HepG2 (cell line): ENCODE measurements around the gene ALDH7A1. TPM values are rescaled to one million over a fixed set of nuclear protein-coding genes. Genes with fewer than 3 reads are reported as not detected.

ENCODE experiments used
- CERS6 ChIP-seq: sonication (generic); formaldehyde crosslinking; IDR thresholded peaks from 2 replicates; pipeline ENCODE4 v1.5.0; 2020; ENCODE audit warnings: missing genetic modification reagents
- FOXK1 ChIP-seq: sonication (generic); formaldehyde crosslinking; IDR thresholded peaks from 2 replicates; pipeline ENCODE4 v1.4.0; 2020; ENCODE audit warnings: low read depth, missing genetic modification reagents, borderline replicate concordance
- MED8 ChIP-seq: sonication (generic); formaldehyde crosslinking; IDR thresholded peaks from 2 replicates; pipeline ENCODE4 v1.8.1; 2023; ENCODE audit warnings: mild to moderate bottlenecking, missing genetic modification reagents; ENCODE audit not compliant: insufficient replicate concordance
- NFYB ChIP-seq: sonication (generic); formaldehyde crosslinking; IDR thresholded peaks from 2 replicates; pipeline ENCODE4 v1.4.0; 2020; ENCODE audit warnings: missing genetic modification reagents
- PHF8 ChIP-seq: sonication (generic); formaldehyde crosslinking; IDR thresholded peaks from 2 replicates; pipeline ENCODE4 v1.5.0; 2020; ENCODE audit warnings: missing genetic modification reagents
- SIX4 ChIP-seq: sonication (generic); formaldehyde crosslinking; IDR thresholded peaks from 2 replicates; pipeline ENCODE4 v1.4.0; 2020; ENCODE audit warnings: missing genetic modification reagents
- SKI ChIP-seq: fragments of 450-650 bp; IDR thresholded peaks from one replicate; pipeline ENCODE4 v1.6.1; 2018; ENCODE audit warnings: mild to moderate bottlenecking; ENCODE audit not compliant: partially characterized antibody
- TOPORS ChIP-seq: sonication (generic); formaldehyde crosslinking; IDR thresholded peaks from 2 replicates; pipeline ENCODE4 v1.8.0; 2023; ENCODE audit warnings: mild to moderate bottlenecking, missing genetic modification reagents
- ZBTB46 ChIP-seq: sonication (generic); formaldehyde crosslinking; IDR thresholded peaks from 2 replicates; pipeline ENCODE4 v1.4.0; 2020; ENCODE audit warnings: mild to moderate bottlenecking, missing genetic modification reagents, borderline replicate concordance
- ZFP1 ChIP-seq: IDR thresholded peaks from 2 replicates; pipeline ENCODE4 v1.6.1; 2016
- ZNF101 ChIP-seq: sonication (generic); formaldehyde crosslinking; IDR thresholded peaks from 2 replicates; pipeline ENCODE4 v1.4.0; 2020; ENCODE audit warnings: mild to moderate bottlenecking, low read depth, missing genetic modification reagents, borderline replicate concordance
- ZNF329 ChIP-seq: sonication (generic); formaldehyde crosslinking; IDR thresholded peaks from 2 replicates; pipeline ENCODE4 v1.9.0; 2021; ENCODE audit warnings: low read depth, mild to moderate bottlenecking, missing genetic modification reagents
- ZNF546 ChIP-seq: sonication (generic); formaldehyde crosslinking; conservative IDR thresholded peaks from 2 replicates; pipeline ENCODE4 v1.8.1; 2023; ENCODE audit warnings: mild to moderate bottlenecking, missing genetic modification reagents
- ZNF737 ChIP-seq: sonication (generic); formaldehyde crosslinking; IDR thresholded peaks from 2 replicates; pipeline ENCODE4 v1.5.0; 2020; ENCODE audit warnings: missing genetic modification reagents, mild to moderate bottlenecking, borderline replicate concordance
- ZNF740 ChIP-seq: sonication (generic); formaldehyde crosslinking; IDR thresholded peaks from 2 replicates; pipeline ENCODE4 v1.4.0; 2020; ENCODE audit warnings: missing genetic modification reagents
- ZNF879 ChIP-seq: sonication (generic); formaldehyde crosslinking; IDR thresholded peaks from 2 replicates; pipeline ENCODE4 v1.8.1; 2023; ENCODE audit warnings: missing genetic modification reagents
- polyA plus RNA-seq, 8 experiments: library from polyadenylated mRNA; depleted of rRNA in 3 of 8; stranded (reverse) in 7 of 8; unstranded in 1 of 8; fragments of >200 nt; fragmentation: Illumina TruSeq in 4 of 8; extraction: Trizol in 4 of 8; gene quantifications; 2 replicates each; pipeline versions ENCODE4 v1.2.1 to v1.2.3, GENCODE V29; 2011 to 2016; ENCODE audit warnings: low read depth in 4 of 8, missing spikeins in 1 of 8, mixed read lengths in 1 of 8; ENCODE audit not compliant: insufficient read depth in 1 of 8
- total RNA-seq, 5 experiments: library from RNA; depleted of rRNA; stranded (reverse); fragments of >200 nt; fragmentation: Illumina TruSeq; extraction: Trizol; gene quantifications; 2 replicates each; pipeline ENCODE4 v1.2.3, GENCODE V29; 2016; ENCODE audit warnings: low read depth in 1 of 5
- TF ChIP-seq, protein P1 (sequence below): sonication (generic); formaldehyde crosslinking; IDR thresholded peaks from 2 replicates; pipeline ENCODE4 v1.4.0; 2020; ENCODE audit warnings: missing genetic modification reagents, borderline replicate concordance
- TF ChIP-seq, protein P2 (sequence below): sonication (generic); formaldehyde crosslinking; IDR thresholded peaks from 2 replicates; pipeline ENCODE4 v1.5.0; 2020; ENCODE audit warnings: missing genetic modification reagents, mild to moderate bottlenecking, borderline replicate concordance
- TF ChIP-seq, protein P3 (sequence below): IDR thresholded peaks from 2 replicates; pipeline ENCODE4 v1.6.1; 2018; ENCODE audit warnings: missing genetic modification reagents, mild to moderate bottlenecking, missing compliant biosample characterization

Gene ALDH7A1
- total and polyA plus RNA-seq, 2 of the 13 experiments (the other 11 are each of a cell fraction or from before 2014, with no cell fraction given): 69.0 to 100 TPM

DNA sequence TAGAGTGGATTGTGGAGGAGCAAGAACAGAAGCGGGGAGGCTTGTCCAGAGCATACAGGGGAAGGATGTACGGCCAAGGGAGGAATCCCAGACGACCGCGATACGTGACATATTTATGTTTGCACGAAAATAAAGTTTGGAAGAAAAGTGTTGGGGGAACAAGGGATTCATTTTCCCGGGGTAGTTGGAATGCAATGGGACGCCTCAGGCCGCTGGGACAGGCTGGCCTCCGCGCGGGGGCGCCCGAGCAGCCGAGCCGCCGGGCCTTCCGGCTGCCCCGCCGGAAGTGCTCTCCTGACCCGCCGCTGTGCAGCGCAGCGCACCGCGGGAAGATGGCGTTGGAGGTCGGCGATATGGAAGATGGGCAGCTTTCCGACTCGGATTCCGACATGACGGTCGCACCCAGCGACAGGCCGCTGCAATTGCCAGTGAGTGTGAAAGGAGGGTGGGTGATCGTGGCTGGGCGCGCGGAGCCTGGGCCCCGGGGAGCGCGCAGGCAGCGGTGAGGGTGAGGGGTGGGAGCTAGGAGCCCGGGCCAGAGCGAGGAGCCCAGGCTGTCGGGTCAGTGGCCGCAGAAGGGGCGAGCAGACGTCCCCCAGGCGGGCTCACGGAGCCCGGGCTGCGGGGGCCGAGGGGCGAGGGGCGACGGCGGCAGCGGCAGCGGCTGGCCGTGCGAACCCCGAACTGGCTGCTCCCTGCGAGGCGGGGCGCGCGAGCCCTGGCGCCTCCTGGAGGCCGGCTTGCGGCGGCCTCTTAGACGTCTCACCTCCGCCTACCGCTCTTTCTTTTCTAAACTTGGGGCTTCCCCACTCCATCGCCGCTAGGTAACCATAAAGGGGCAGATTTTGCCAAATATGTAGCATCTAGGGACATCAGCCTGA, 5.9 kb upstream of the ALDH7A1 start, which contains the start of gene PHAX (continued):
- peak; percentile 64; the same call in 1 of the 2 replicates for TF ChIP-seq FOXK1 (CRISPR knock-in tag)
- peak; percentile 46; the same call in 1 of the 2 replicates for TF ChIP-seq ZNF329 (CRISPR knock-in tag)
- no peak for TF ChIP-seq ZNF101 (CRISPR knock-in tag)
- TF ChIP-seq ZNF546 (CRISPR knock-in tag): no peak
- 0 out of 2 replicates have a peak, but pooled peaks have one; percentile 15 for TF ChIP-seq ZFP1 (CRISPR knock-in tag)
- TF ChIP-seq CERS6 (CRISPR knock-in tag): no peak
- no peak for TF ChIP-seq SIX4 (CRISPR knock-in tag)
- TF ChIP-seq, protein P1, sequence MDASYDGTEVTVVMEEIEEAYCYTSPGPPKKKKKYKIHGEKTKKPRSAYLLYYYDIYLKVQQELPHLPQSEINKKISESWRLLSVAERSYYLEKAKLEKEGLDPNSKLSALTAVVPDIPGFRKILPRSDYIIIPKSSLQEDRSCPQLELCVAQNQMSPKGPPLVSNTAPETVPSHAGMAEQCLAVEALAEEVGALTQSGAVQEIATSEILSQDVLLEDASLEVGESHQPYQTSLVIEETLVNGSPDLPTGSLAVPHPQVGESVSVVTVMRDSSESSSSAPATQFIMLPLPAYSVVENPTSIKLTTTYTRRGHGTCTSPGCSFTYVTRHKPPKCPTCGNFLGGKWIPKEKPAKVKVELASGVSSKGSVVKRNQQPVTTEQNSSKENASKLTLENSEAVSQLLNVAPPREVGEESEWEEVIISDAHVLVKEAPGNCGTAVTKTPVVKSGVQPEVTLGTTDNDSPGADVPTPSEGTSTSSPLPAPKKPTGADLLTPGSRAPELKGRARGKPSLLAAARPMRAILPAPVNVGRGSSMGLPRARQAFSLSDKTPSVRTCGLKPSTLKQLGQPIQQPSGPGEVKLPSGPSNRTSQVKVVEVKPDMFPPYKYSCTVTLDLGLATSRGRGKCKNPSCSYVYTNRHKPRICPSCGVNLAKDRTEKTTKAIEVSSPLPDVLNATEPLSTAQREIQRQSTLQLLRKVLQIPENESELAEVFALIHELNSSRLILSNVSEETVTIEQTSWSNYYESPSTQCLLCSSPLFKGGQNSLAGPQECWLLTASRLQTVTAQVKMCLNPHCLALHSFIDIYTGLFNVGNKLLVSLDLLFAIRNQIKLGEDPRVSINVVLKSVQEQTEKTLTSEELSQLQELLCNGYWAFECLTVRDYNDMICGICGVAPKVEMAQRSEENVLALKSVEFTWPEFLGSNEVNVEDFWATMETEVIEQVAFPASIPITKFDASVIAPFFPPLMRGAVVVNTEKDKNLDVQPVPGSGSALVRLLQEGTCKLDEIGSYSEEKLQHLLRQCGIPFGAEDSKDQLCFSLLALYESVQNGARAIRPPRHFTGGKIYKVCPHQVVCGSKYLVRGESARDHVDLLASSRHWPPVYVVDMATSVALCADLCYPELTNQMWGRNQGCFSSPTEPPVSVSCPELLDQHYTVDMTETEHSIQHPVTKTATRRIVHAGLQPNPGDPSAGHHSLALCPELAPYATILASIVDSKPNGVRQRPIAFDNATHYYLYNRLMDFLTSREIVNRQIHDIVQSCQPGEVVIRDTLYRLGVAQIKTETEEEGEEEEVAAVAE: peak; percentile 66; the same call in 1 of the 2 replicates
- TF ChIP-seq MED8 (CRISPR knock-in tag): peak; percentile 79
- no peak for TF ChIP-seq ZNF879
- no peak for TF ChIP-seq NFYB
- TF ChIP-seq ZNF737 (CRISPR knock-in tag): no peak
- 0 out of 2 replicates have a peak, but pooled peaks have one; percentile 70 for TF ChIP-seq TOPORS (CRISPR knock-in tag)
- TF ChIP-seq PHF8 (CRISPR knock-in tag): peak; percentile 90
- TF ChIP-seq ZNF740 (CRISPR knock-in tag): no peak
- TF ChIP-seq SKI: no peak
- TF ChIP-seq, protein P2, sequence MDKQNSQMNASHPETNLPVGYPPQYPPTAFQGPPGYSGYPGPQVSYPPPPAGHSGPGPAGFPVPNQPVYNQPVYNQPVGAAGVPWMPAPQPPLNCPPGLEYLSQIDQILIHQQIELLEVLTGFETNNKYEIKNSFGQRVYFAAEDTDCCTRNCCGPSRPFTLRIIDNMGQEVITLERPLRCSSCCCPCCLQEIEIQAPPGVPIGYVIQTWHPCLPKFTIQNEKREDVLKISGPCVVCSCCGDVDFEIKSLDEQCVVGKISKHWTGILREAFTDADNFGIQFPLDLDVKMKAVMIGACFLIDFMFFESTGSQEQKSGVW (CRISPR knock-in tag): no peak
- TF ChIP-seq, protein P3, sequence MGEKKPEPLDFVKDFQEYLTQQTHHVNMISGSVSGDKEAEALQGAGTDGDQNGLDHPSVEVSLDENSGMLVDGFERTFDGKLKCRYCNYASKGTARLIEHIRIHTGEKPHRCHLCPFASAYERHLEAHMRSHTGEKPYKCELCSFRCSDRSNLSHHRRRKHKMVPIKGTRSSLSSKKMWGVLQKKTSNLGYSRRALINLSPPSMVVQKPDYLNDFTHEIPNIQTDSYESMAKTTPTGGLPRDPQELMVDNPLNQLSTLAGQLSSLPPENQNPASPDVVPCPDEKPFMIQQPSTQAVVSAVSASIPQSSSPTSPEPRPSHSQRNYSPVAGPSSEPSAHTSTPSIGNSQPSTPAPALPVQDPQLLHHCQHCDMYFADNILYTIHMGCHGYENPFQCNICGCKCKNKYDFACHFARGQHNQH (CRISPR knock-in tag): 0 out of 2 replicates have a peak, but pooled peaks have one; percentile 40
- TF ChIP-seq ZBTB46 (CRISPR knock-in tag): no peak
